ENCODE results near the gene MED12L.

GRCh38 chr3:151383111-151383510, 297.6 kb downstream of the MED12L start:
- TF ChIP-seq POLR2AphosphoS5 (IDR thresholded peaks at IDR 0.05; ENCODE audit: borderline replicate concordance, low read depth, low read length) (no peak), EZH2 (IDR thresholded peaks at IDR 0.05) (no peak), FOXP2 (optimal IDR thresholded peaks at IDR 0.05; ENCODE audit: control extremely low read depth, extremely low read length, insufficient read depth) (no peak)

Data from SK-N-MC (cell line).